Muscle layer of duodenum (tissue), 2 donors: ENCODE results near the gene CNOT8.
A peak's percentile ranks its signal among the peaks of the same experiment; 100 is the strongest.

Source experiments
- H3K27ac ChIP-seq: one replicate; pipeline ENCODE4 v1.7.0; 2013; ENCODE audit warnings: mild to moderate bottlenecking, low read length
- H3K27me3 ChIP-seq: one replicate; pipeline ENCODE4 v1.7.0; 2013; ENCODE audit warnings: low read depth, mild to moderate bottlenecking, control low read depth, low read length
- H3K36me3 ChIP-seq, 2 donors: one replicate each; pipeline ENCODE4 v1.7.0; 2013; ENCODE audit warnings: low read length in 2 of 2, control low read depth in 1 of 2, mild to moderate bottlenecking in 1 of 2; ENCODE audit not compliant: insufficient read depth in 2 of 2, control insufficient read depth in 1 of 2
- H3K4me1 ChIP-seq, 2 donors: one replicate each; pipeline ENCODE4 v1.7.0; 2013; ENCODE audit warnings: low read length in 2 of 2, mild to moderate bottlenecking in 2 of 2, control low read depth in 1 of 2, moderate library complexity in 1 of 2; ENCODE audit not compliant: insufficient read depth in 2 of 2, control insufficient read depth in 1 of 2
- H3K4me3 ChIP-seq, 2 donors: one replicate each; pipeline ENCODE4 v1.7.0; 2013; ENCODE audit warnings: low read length in 2 of 2, low read depth in 1 of 2, mild to moderate bottlenecking in 1 of 2
- H3K9me3 ChIP-seq, 2 donors: one replicate each; pipeline ENCODE4 v1.7.0; 2013; ENCODE audit warnings: low read length in 2 of 2, control low read depth in 1 of 2, mild to moderate bottlenecking in 1 of 2; ENCODE audit not compliant: control insufficient read depth in 1 of 2
- donor health status: healthy.

The CNOT8 gene

GRCh38 chr5:154858297-154858971 lies at the start of gene CNOT8:
Gene CNOT8, plus strand, starts transcription at chr5:154858627. Its CDS starts 4,652 bp downstream, at chr5:154863279.
- H3K27ac ChIP-seq = peak within 1 kb of the TSS; percentile 97
- no peaks in the 10 kb centered on the region for H3K9me3 ChIP-seq
- peak within 1 kb of the TSS; percentile 85 to 99 for H3K4me3 ChIP-seq
- H3K4me1 ChIP-seq = peaks cover 10 to 36% of the 10 kb centered on the region in 2 donors
- H3K36me3 ChIP-seq = peaks cover 0 to 12% of the 10 kb centered on the region in 2 donors
- H3K27me3 ChIP-seq = no peaks in the 10 kb centered on the region

GRCh38 chr5:154811239-154811638 lies 47.2 kb upstream of the CNOT8 start:
- no peak overlapping the region for H3K27ac ChIP-seq
- no peaks in the 10 kb centered on the region for H3K9me3 ChIP-seq
- peaks cover 0 to 5% of the 10 kb centered on the region in 2 donors for H3K4me1 ChIP-seq
- peaks cover 61 to 74% of the 10 kb centered on the region in 2 donors for H3K36me3 ChIP-seq
- no peak overlapping the region for H3K4me3 ChIP-seq
- no peaks in the 10 kb centered on the region for H3K27me3 ChIP-seq

GRCh38 chr5:154811653-154812465 lies 46.6 kb upstream of the CNOT8 start:
- H3K4me1 ChIP-seq = peaks cover 0 to 5% of the 10 kb centered on the region in 2 donors

GRCh38 chr5:154813158-154813557 lies 45.3 kb upstream of the CNOT8 start:
- no peaks in the 10 kb centered on the region for H3K27me3 ChIP-seq
- H3K4me3 ChIP-seq = no peak overlapping the region
- H3K9me3 ChIP-seq = no peaks in the 10 kb centered on the region
- peaks cover 0 to 5% of the 10 kb centered on the region in 2 donors for H3K4me1 ChIP-seq
- peak overlapping the region; percentile 5 for H3K27ac ChIP-seq
- peaks cover 55 to 64% of the 10 kb centered on the region in 2 donors for H3K36me3 ChIP-seq

More at GRCh38 chr5:154811653-154812465, 46.6 kb upstream of the CNOT8 start:
- H3K4me3 ChIP-seq = no peak overlapping the region
- H3K27ac ChIP-seq = no peak overlapping the region
- H3K36me3 ChIP-seq = peaks cover 60 to 73% of the 10 kb centered on the region in 2 donors
- H3K9me3 ChIP-seq = no peaks in the 10 kb centered on the region
- H3K27me3 ChIP-seq = no peaks in the 10 kb centered on the region

- no peak overlapping the region for H3K27ac ChIP-seq
- peaks cover 0 to 5% of the 10 kb centered on the region in 2 donors for H3K4me1 ChIP-seq
- no peaks in the 10 kb centered on the region for H3K27me3 ChIP-seq
- no peak overlapping the region for H3K4me3 ChIP-seq
- no peaks in the 10 kb centered on the region for H3K9me3 ChIP-seq
- peaks cover 49 to 58% of the 10 kb centered on the region in 2 donors for H3K36me3 ChIP-seq
These were observed 44.7 kb upstream of the CNOT8 start for GRCh38 chr5:154813736-154814135.

GRCh38 chr5:154815025-154815424 lies 43.4 kb upstream of the CNOT8 start:
- H3K4me1 ChIP-seq = peaks cover 0 to 5% of the 10 kb centered on the region in 2 donors
- H3K36me3 ChIP-seq = peaks cover 49 to 58% of the 10 kb centered on the region in 2 donors
- H3K4me3 ChIP-seq = no peak overlapping the region
- no peak overlapping the region for H3K27ac ChIP-seq
- no peaks in the 10 kb centered on the region for H3K27me3 ChIP-seq
- no peaks in the 10 kb centered on the region for H3K9me3 ChIP-seq

- peaks cover 0 to 5% of the 10 kb centered on the region in 2 donors for H3K4me1 ChIP-seq
- no peak overlapping the region for H3K4me3 ChIP-seq
- H3K36me3 ChIP-seq = peaks cover 54 to 58% of the 10 kb centered on the region in 2 donors
- no peaks in the 10 kb centered on the region for H3K27me3 ChIP-seq
- no peaks in the 10 kb centered on the region for H3K9me3 ChIP-seq
- no peak overlapping the region for H3K27ac ChIP-seq
These were observed 42.7 kb upstream of the CNOT8 start for GRCh38 chr5:154815684-154816247.

- no peak overlapping the region for H3K27ac ChIP-seq
- H3K36me3 ChIP-seq = peaks cover 51 to 59% of the 10 kb centered on the region in 2 donors
- no peak overlapping the region for H3K4me3 ChIP-seq
- peaks cover 0 to under 1% of the 10 kb centered on the region in 2 donors for H3K4me1 ChIP-seq
- H3K9me3 ChIP-seq = no peaks in the 10 kb centered on the region
- H3K27me3 ChIP-seq = no peaks in the 10 kb centered on the region
These were observed 41.4 kb upstream of the CNOT8 start for GRCh38 chr5:154816891-154817492.

GRCh38 chr5:154817815-154818214 lies 40.6 kb upstream of the CNOT8 start:
- H3K4me3 ChIP-seq = no peak overlapping the region
- H3K4me1 ChIP-seq = no peaks in the 10 kb centered on the region
- no peaks in the 10 kb centered on the region for H3K27me3 ChIP-seq
- no peak overlapping the region for H3K27ac ChIP-seq
- no peaks in the 10 kb centered on the region for H3K9me3 ChIP-seq
- H3K36me3 ChIP-seq = peaks cover 57 to 63% of the 10 kb centered on the region in 2 donors

- Histone ChIP-seq H3K4me1 (no peaks in the 10 kb centered on the region), H3K9me3 (no peaks in the 10 kb centered on the region), H3K27ac (no peak overlapping the region), H3K36me3 (peaks cover 54 to 63% of the 10 kb centered on the region in 2 donors), H3K4me3 (no peak overlapping the region), H3K27me3 (no peaks in the 10 kb centered on the region)
These were observed 39.8 kb upstream of the CNOT8 start for GRCh38 chr5:154818471-154819116.
